GM18907 (cell line): Measurements from ENCODE around the gene FAF1.
"Not testable (repeated sequence)": the region's sequence is repeated elsewhere in the genome, so short reads cannot be mapped to it uniquely, and the experiment has no call there.

Experiments
- ATAC-seq: cut with Tn5 transposase; IDR thresholded peaks from one replicate; pipeline ENCODE4 v1.9.1; 2021; ENCODE audit warnings: mild to moderate bottlenecking, moderate library complexity; ENCODE audit not compliant: unreplicated experiment

The FAF1 gene

DNA sequence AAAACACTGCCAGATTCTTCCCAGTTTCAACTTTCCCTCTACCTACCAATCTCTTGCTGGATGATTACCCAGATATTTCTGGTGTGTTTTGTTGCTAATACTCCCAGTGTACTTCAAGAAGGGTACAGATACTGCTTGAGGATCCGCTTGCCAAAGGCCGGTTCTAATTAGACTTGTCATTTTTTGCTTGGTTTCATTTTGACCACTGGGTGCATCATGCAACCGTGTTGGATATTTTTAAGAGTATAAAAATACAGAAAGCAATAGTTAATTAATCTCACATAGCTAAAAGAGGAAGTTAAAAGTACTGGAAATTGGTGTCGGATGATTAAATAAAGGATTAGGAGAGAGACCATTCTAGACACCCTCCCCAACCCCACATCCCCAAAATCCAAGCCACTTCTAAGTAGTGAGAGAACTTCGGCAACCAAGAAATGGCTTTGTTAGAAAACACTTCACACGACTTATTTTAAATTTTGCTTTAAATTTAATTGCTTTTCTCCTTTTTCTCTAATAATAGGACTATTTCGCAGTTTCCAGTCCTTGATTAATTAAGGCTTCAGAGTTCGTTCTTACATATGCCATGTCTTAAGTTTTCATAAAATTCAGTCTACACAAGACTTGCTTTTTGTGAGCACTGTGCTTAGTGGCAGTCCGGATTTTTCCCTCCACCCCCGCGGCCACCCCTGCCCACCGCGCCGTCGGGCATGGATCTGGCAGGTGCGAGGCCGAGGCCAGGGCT, 7.5 kb upstream of the FAF1 start:
- no peak for ATAC-seq

DNA sequence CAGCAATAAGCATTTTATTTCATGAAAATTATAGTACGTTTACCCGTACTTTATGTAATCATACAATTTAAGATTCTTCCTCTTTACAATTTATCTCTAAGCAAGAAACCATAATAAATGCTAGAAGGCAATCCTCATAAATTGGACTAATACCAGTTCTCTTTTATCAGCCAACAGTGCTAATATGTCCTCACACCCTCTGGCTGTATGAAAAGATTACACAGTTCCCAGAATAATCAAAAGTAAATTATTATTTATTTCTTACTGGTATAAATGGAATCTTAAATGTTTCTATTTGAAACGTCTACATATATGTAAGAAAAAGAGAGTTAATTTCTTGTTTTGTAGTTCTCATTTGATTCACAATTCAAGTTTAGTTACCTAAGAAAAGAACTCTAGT, 6.9 kb upstream of the FAF1 start:
- no peak for ATAC-seq

DNA sequence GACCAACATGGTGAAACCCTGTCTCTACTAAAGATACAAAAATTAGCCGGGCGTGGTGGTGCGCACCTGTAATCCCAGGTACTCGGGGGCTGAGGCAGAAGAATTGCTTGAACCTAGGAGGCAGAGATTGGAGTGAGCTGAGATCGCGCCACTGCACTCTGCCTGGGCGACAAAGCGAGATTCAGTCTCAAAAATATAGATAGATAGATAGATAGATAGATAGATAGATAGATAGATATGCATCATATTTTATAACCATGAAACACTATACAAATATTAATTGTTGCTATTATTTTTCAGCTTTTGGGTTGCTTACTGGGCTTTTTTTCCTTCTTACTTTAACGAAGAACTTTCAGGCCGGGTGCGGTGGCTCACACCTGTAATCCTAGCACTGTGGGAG, 4.8 kb upstream of the FAF1 start:
- no peak for ATAC-seq

- ATAC-seq = no peak
Measured at GRCh38 chr1:50959303-50959912, 659 bp downstream of the FAF1 start.

- ATAC-seq = no peak
Measured at GRCh38 chr1:50955116-50955515, 5.0 kb downstream of the FAF1 start.

GRCh38 chr1:50952566-50952965, 7.5 kb downstream of the FAF1 start:
- not testable (repeated sequence) for ATAC-seq

DNA sequence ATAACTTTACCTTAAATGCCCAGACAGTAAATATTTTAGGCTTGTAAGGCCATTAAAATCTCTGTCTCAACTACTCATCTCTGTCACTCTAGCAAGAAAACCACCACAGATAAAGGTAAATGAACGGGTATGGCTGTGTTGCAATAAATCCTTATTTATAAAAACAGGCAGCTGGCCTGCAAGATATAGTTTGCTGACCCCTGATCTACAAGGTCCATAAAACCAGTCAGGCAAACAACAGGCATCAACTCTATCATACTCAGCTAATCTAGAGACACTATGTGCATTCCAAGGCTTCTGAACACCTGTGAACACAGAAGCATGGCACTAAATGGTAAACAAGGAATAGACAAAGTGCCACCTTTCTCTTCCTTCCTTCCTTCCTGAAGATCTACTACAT, 9.7 kb downstream of the FAF1 start:
- ATAC-seq = no peak

DNA sequence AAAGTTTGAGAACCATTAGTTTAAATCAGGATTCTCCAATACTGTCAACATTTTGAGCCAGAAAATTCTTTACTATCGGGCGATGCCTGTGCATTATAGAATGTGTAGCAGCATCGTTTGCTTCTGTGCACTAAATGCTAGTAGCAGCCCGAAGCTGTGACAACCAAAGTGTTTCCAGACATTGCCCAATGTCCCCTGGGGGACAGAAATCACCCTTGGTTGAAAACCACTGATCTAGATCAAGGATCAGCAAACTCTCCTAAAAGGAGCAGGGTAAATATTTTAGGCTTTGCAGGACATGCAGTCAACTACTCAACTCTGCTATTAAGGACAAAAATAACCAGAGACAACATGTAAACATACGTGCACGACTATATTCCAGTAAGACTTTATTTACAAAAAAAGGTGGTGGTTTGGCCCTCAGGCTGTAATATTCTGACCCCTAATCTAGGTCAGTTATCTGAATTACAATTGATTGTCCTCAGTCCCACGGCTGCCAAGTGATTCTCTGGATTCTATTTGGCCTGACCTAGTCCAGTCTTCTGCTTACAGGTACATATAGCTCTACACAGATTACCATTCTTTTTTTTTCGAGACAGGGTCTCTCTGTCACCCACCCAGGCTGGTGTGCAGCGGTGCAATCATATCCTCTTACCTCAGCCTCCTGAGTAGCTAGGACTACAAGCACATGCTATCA, 10.6 kb downstream of the FAF1 start:
- ATAC-seq = no peak

- no peak for ATAC-seq
Measured at GRCh38 chr1:50942334-50942733, 17.7 kb downstream of the FAF1 start.

DNA sequence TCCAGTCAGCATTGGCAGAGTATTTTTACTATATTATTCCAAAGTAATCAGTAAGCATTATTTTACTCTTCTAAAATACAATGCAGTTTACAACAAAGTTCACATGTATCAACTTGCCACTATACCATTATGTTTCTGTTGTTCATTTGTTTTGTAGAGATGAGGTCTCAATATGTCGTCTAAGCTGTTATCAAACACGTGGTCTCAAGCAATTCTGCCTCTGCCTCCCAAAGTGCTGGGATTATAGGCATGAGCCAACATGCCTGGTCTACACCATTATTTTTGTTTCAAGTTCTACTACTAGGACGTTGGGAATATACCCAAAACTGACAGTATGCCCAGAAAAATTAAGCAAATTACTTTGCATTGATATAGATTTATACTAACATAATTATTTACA, 19.8 kb downstream of the FAF1 start:
- ATAC-seq = no peak

DNA sequence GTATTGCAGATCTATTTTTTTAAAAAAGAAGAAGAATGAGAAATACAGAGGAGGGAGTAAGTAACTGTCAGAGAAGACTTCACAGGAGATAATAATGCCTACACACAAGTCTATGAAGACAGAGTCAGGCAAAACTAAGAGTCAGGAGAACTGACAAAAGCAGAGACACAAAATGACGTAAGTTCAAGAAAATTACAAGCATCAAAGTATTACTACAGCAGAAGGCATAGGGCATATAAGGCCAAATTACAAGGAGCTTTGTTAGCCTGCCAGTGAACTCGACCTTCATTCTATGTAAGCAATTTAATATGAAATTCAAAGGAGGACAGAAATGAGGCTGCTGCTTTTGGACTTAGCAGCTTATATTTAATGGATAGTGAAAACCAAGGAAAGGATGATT, 23.7 kb downstream of the FAF1 start:
- no peak for ATAC-seq

- not testable (repeated sequence) for ATAC-seq
Measured at GRCh38 chr1:50935276-50935675, 24.8 kb downstream of the FAF1 start.

DNA sequence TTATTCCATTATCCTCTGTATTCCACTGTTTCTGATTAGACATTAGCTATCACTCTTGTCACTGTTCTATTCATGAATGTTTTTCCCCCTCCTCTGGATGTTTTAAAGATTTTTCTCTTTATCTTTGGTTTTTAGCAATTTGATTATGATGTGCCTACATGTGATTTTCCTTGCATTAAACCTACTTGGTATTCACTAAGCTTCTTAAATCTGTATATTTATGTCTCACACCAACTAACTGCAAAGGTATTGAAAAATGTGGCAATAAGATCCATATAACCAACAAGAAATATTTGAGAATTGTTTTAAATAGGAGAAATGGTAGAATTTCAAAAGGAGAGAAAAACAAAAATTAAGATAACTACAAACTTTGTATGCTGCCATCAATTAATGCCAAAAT, 25.2 kb downstream of the FAF1 start:
- ATAC-seq = no peak

DNA sequence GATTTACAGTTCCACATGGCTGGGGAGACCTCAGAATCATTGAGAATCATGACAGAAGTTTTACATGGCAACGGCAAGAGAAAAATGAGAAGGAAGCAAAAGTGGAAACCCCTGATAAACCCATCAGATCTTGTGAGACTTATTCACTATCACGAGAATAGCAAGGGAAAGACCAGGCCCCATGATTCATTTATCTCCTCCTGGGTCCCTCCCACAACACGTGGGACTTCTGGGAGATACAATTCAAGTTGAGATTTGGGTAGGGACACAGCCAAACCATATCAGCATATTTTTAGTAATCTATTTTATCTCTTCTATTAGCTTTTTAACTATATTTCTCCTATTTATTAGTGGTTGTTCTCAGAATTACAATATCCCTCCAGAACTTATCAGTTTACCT, 26.3 kb downstream of the FAF1 start:
- not testable (repeated sequence) for ATAC-seq

- not testable (repeated sequence) for ATAC-seq
Measured at GRCh38 chr1:50932043-50932442, 28.0 kb downstream of the FAF1 start.

DNA sequence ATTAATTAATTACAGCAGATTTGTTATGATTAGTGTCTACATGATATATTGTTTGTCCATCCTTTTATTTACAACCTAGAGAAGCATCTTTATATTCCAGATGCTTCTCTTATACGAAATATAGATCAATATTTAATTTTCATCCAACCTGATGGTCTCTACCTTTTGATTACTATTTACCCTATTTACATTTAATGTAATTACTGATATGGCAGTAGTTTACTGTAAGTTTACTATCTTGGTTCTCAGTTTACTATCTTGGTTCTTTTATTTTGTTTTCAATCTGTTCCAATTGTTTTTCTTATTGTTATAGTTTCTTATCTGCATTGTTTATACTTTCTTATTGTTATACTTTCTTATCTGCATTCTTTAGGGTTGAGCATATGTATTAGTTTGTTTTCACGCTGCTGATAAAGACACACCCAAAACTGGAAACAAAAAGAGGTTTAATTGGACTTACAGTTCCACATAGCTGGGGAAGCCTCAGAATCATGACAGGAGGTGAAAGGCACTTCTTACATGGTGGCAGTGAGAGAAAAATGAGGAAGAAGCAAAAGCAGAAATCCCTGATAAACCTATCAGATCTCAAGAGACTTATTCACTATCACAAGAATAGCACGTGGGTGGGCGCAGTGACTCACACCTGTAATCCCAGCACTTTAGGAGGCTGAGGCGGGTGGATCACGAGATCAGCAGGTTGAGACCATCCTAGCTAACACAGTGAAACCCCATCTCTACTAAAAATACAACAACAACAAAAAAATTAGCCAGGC, 28.9 kb downstream of the FAF1 start:
- no peak for ATAC-seq

GRCh38 chr1:50930193-50930592, 29.9 kb downstream of the FAF1 start:
- ATAC-seq = peak; percentile 66

- no peak for ATAC-seq
Measured at GRCh38 chr1:50929376-50929958, 30.6 kb downstream of the FAF1 start.

GRCh38 chr1:50923564-50923963, 36.5 kb downstream of the FAF1 start:
- no peak for ATAC-seq

GRCh38 chr1:50921029-50921428, 39.0 kb downstream of the FAF1 start:
- no peak for ATAC-seq

DNA sequence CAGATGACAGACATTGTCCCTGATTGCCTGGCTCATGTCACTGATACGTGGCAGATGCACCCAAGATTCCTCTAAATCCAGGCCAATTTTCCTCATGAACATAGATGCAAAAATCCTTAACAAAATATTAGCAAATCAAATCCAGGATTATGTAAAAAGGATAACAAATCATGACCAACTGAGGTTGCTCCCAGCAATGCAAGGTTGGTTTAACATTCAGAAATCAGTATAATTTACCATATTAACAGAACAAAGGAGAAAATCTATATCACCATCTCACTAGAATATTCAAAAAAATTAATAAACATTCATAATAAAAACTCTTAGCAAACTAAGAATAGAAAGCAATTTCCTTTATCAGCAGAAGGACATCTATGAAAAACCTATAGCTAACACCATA, 39.7 kb downstream of the FAF1 start:
- ATAC-seq = no peak
